Heart left ventricle (tissue), 16 donors: Measurements from ENCODE around the gene C16orf90. TPM values are rescaled to one million over a fixed set of nuclear protein-coding genes. Genes with fewer than 3 reads are reported as not detected.
A peak's percentile ranks its signal among the peaks of the same experiment; 100 is the strongest.

Experiments used
- ATAC-seq, 4 donors: fragments of 200-7000 bp; cut with Tn5 transposase; one replicate each; pipeline ENCODE4 v1.9.1; 2020 to 2022; ENCODE audit warnings: moderate library complexity in 4 of 4, mild to moderate bottlenecking in 3 of 4, moderate number of reproducible peaks in 1 of 4
- DNase-seq, 5 donors: peaks; one replicate each; pipeline ENCODE4 v3.0.0-alpha.2; 2020
- H3K27ac ChIP-seq, 12 donors: fragments of 200-600 bp; sonication (generic) in 4 of 12; one replicate each; pipeline versions ENCODE4 v1.5.0 to v1.8.0; 2016 to 2022; ENCODE audit warnings: mild to moderate bottlenecking in 2 of 12
- H3K27me3 ChIP-seq, 9 donors: fragments of 200-600 bp; sonication (generic) in 2 of 9; one replicate each; pipeline versions ENCODE4 v1.5.1 to v1.8.0; 2016 to 2022; ENCODE audit warnings: mild to moderate bottlenecking in 3 of 9
- H3K36me3 ChIP-seq, 9 donors: fragments of 200-600 bp; sonication (generic) in 2 of 9; one replicate each; pipeline versions ENCODE4 v1.5.0 to v1.8.0; 2018 to 2022; ENCODE audit warnings: mild to moderate bottlenecking in 2 of 9
- H3K4me1 ChIP-seq, 12 donors: fragments of 200-600 bp; sonication (generic) in 4 of 12; one replicate each; pipeline versions ENCODE4 v1.5.0 to v1.8.0; 2016 to 2022; ENCODE audit warnings: mild to moderate bottlenecking in 3 of 12
- H3K4me3 ChIP-seq, 12 donors: fragments of 200-600 bp; sonication (generic) in 4 of 12; one replicate each; pipeline versions ENCODE4 v1.5.0 to v1.8.0; 2017 to 2022; ENCODE audit warnings: mild to moderate bottlenecking in 9 of 12, moderate library complexity in 4 of 12
- H3K9me3 ChIP-seq, 12 donors: fragments of 200-600 bp; sonication (generic) in 4 of 12; one replicate each; pipeline versions ENCODE4 v1.5.0 to v1.8.0; 2016 to 2022; ENCODE audit warnings: mild to moderate bottlenecking in 1 of 12
- POLR2A ChIP-seq, 2 donors: fragments of 450-650 bp; IDR thresholded peaks; one replicate each; pipeline ENCODE4 v1.6.1; 2017; ENCODE audit warnings: antibody characterized with exemption in 2 of 2, mild to moderate bottlenecking in 2 of 2, moderate library complexity in 2 of 2
- WGBS, 4 donors: extraction: QIAGEN DNeasy Blood & Tissue Kit in 2 of 4; methylation state at CpG; one replicate each; pipeline versions ENCODE4 v1.1.5 to v1.1.7; 2013 to 2018; 5-methylcytosine and 5-hydroxymethylcytosine counted together
- intact Hi-C, 10 donors: fragments of 100-400 bp; cut with DNase I; formaldehyde crosslinking; loops; one replicate each; pipeline versions ENCODE4 v1.11.1 to v1.14.2; 2022
- polyA plus RNA-seq, 2 donors: library from polyadenylated mRNA; stranded (reverse); fragments of 200-250 nt; gene quantifications; one replicate each; pipeline ENCODE4 v1.2.3, GENCODE V29; 2013
- total RNA-seq, 9 donors: library from RNA; depleted of rRNA in 2 of 9; stranded (reverse); fragments of >200 nt in 2 of 9; fragmentation: NEBNext Ultra II Directional in 3 of 9; extraction: Animal tissue kit (Norgen Biotek cat#: 25700) in 3 of 9; gene quantifications; one replicate each; pipeline versions ENCODE4 v1.1.0 to v1.2.4, GENCODE V29; 2016 to 2023
- TF ChIP-seq, protein P1 (sequence below), 12 donors: fragments of 200-600 bp; sonication (generic) in 4 of 12; IDR thresholded peaks; one replicate each; pipeline versions ENCODE4 v1.5.0 to v1.8.0; 2018 to 2022; ENCODE audit warnings: antibody characterized with exemption in 12 of 12, mild to moderate bottlenecking in 5 of 12
- donor health status: ischemic (EF 13 %, LVEDD 7.1; RV severe dilation, severe dysfunction).
- donor health status: healthy with polysubstance abuse.
- donor health status: DM: no; HTN: yes; CAD: no.
- donor health status: DM: no; HTN: no; CAD: no.
- donor health status: ischemic (EF 25% LVEDD 6.9; RV normal size, moderate dysfunction).
- donor health status: ischemic (EF 25% LVEDD 5.7; RV mildly dilated, moderate dysfunction).
- donor health status: healthy.
- donor health status: DM: yes; HTN: yes; CAD: no.
- donor health status: ischemic (EF 35%, LVEDD 5.7; RV mildly dilated, moderate dysfunction).
- donor health status: nonischemic (EF 11% LVEDD 7.7; RV severe dilation, severe dysfunction).
- donor health status: DM: yes; HTN: yes; CAD: no.
- donor health status: PGD.
- donor health status: ischemic (EF 29% LVEDD 5.4; RV normal size, mild dysfunction).
- donor health status: nonischemic (EF 23%, LVEDD 6.1; RV moderate dilation, normal function).

C16orf90 gene
- total and polyA plus RNA-seq, 11 donors = not detected

DNA sequence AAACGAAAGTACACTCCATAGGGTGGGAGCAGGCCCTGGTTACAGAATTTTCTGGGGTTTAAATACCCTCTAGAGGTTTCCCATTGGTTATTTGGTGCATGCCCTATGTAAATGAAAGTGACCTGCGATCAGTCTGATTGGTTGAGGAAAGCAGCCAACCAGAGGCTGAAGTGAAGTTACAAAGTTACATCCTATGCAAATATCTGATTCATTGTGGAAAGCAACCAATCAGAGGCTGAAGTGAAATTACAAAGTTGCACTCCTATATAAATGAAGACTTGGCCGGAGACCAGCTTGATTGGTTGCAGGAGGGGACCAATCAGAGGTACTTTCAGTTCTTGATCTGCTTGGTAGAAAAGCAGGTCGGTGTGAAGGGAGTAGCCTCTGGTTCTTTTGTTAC, 27.4 kb downstream of the C16orf90 start:
- Histone ChIP-seq H3K4me3 (no peak overlapping the region), H3K36me3 (peaks cover 0 to 40% (median 10%) of the 10 kb centered on the region in 9 donors), H3K27me3 (no peaks in the 10 kb centered on the region), H3K9me3 (no peaks in the 10 kb centered on the region), H3K27ac (no peak overlapping the region), H3K4me1 (peaks cover 2 to 77% (median 53%) of the 10 kb centered on the region in 12 donors)
- intact Hi-C loops = no loop called here
- WGBS, 4 donors = 85 to 88% (median 87%) methylated on average over 4 of the region's 4 CpGs
- DNase-seq = peak in 1 of 5 donors; percentile 4
- ATAC-seq = no peak
- TF ChIP-seq, protein P1, sequence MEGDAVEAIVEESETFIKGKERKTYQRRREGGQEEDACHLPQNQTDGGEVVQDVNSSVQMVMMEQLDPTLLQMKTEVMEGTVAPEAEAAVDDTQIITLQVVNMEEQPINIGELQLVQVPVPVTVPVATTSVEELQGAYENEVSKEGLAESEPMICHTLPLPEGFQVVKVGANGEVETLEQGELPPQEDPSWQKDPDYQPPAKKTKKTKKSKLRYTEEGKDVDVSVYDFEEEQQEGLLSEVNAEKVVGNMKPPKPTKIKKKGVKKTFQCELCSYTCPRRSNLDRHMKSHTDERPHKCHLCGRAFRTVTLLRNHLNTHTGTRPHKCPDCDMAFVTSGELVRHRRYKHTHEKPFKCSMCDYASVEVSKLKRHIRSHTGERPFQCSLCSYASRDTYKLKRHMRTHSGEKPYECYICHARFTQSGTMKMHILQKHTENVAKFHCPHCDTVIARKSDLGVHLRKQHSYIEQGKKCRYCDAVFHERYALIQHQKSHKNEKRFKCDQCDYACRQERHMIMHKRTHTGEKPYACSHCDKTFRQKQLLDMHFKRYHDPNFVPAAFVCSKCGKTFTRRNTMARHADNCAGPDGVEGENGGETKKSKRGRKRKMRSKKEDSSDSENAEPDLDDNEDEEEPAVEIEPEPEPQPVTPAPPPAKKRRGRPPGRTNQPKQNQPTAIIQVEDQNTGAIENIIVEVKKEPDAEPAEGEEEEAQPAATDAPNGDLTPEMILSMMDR (IDR thresholded peaks at IDR 0.05) = no peak
- no peak for TF ChIP-seq POLR2A (IDR thresholded peaks at IDR 0.05)

DNA sequence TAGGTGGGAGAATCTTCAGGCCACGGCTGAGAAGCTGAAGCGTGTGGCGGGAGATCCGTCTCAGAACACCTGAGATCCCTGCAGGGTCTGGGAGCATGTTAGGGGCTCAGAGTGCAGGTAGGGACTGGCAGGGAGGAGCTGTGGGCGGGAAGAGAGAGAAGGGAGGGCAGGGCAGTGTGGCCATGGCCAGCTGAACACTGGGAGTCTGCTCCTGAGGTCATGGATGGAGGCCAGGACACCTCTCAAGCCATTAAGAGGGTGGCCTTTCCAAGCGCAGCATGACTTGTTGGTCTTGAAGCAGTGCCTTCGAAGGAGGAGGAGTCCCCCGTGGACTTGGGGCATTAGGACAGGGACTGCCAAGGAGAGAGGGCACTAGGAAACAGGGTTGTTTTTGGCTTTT, 28.1 kb downstream of the C16orf90 start:
- Histone ChIP-seq H3K4me3 (no peak overlapping the region), H3K4me1 (peaks cover 2 to 82% (median 59%) of the 10 kb centered on the region in 12 donors), H3K9me3 (no peaks in the 10 kb centered on the region), H3K27ac (no peak overlapping the region), H3K27me3 (no peaks in the 10 kb centered on the region), H3K36me3 (peaks cover 0 to 33% (median 10%) of the 10 kb centered on the region in 9 donors)
- intact Hi-C loops = no loop called here
- TF ChIP-seq, protein P1 (IDR thresholded peaks at IDR 0.05) = no peak
- TF ChIP-seq POLR2A (IDR thresholded peaks at IDR 0.05) = no peak
- ATAC-seq = peak in 3 of 4 donors; percentile 25 to 58 (median 53)
- peak in 2 of 5 donors; percentile 34 to 58 for DNase-seq
- WGBS, 4 donors = 65 to 79% (median 71%) methylated on average over 8 of the region's 8 CpGs

DNA sequence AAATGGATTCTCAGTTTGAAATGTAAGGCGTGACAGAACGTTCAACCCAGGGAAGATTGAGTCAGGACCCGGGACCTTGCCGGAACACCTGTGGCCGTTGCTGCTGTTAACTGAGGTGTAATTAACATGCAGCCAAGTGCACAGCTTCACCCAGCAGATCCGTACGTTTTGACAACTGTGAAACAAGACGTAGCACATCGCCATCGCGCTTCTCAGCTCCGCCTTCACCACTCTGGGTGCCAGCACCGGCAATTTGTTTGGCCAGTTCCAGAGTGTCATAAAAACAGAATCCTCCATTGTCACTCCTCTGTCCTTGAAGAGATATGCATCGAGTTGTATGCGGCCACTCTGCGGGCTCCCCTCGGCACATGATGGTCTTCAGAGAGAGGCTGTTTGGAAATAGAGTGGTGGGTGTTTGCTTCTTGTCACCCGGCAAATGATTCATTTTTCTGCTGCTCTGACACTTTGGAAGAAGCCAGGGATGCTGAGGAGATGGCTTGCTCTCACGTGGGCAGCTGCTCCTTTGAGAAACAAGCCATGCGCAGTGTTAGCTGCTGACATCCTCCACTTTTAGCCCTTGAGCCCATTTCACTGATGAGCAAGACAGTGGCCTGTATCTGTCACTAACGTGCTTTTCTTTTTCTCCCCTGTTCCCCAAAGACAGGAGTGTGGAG, 29.2 kb downstream of the C16orf90 start:
- TF ChIP-seq POLR2A (IDR thresholded peaks at IDR 0.05) = no peak
- TF ChIP-seq, protein P1 (IDR thresholded peaks at IDR 0.05) = no peak
- DNase-seq (peak in 1 of 5 donors; percentile 19), ATAC-seq (no peak)
- Histone ChIP-seq H3K4me3 (no peak overlapping the region), H3K27me3 (no peaks in the 10 kb centered on the region), H3K36me3 (peaks cover 0 to 32% (median 10%) of the 10 kb centered on the region in 9 donors), H3K27ac (peak overlapping the region in 1 of 12 donors; percentile 20), H3K4me1 (peaks cover 5 to 92% (median 69%) of the 10 kb centered on the region in 12 donors), H3K9me3 (no peaks in the 10 kb centered on the region)
- WGBS, 4 donors = 71 to 86% (median 75%) methylated on average over 19 to 21 of the region's 21 CpGs
- intact Hi-C loops = no loop called here

DNA sequence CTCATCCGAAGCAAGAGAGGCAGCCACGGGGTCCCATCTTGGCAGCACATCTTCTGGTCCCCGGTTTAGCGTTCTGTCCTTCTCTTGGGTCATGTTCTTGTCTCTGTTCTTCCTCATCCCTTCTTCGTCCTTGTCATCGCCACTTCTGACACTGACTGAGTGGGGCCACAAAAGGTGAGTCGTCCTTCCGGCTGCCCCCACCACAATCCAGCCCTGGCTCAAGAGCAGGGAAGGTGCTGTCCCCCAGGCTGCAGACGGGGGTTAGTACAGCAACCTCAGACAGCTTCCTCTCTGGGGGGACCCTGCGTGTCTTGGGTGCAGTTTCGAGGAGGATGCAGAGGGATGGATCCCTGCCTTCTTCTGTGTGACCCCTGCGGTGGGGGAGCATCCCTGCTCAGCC, 30.0 kb downstream of the C16orf90 start:
- no peaks in the 10 kb centered on the region for H3K9me3 ChIP-seq
- H3K27ac ChIP-seq = no peak overlapping the region
- H3K27me3 ChIP-seq = no peaks in the 10 kb centered on the region
- DNase-seq = peak in 1 of 5 donors; percentile 16
- TF ChIP-seq POLR2A (IDR thresholded peaks at IDR 0.05) = no peak
- TF ChIP-seq, protein P1 (IDR thresholded peaks at IDR 0.05) = no peak
- 78 to 86% (median 80%) methylated on average over 12 of the region's 12 CpGs for WGBS, 4 donors
- H3K4me1 ChIP-seq = peaks cover 9 to 94% (median 70%) of the 10 kb centered on the region in 12 donors
- no peak for ATAC-seq
- intact Hi-C loops = no loop called here
- no peak overlapping the region for H3K4me3 ChIP-seq
- H3K36me3 ChIP-seq = peaks cover 0 to 27% (median 10%) of the 10 kb centered on the region in 9 donors
